GM12878 (cell line): Measurements from ENCODE around the gene FRK. TPM values are rescaled to one million over a fixed set of nuclear protein-coding genes. Genes with fewer than 3 reads are reported as not detected.

Source experiments
- ATAC-seq: fragments of 200-7000 bp; cut with Tn5 transposase; 3 replicates; pipeline ENCODE4 v1.9.1; 2020; ENCODE audit warnings: mild to moderate bottlenecking, moderate library complexity
- BruUV-seq: library from RNA; stranded (reverse); fragments of 400-500 nt; replicated peaks from 2 replicates; lab custom pipeline; 2021; lab: Mats Ljungman, UMichigan
- CTCF ChIA-PET: fragments of 300-600 bp; sonication (Branson Sonifier 250); formaldehyde crosslinking; extraction: SDS; loops from one replicate; lab custom pipeline; 2021; ENCODE audit warnings: inconsistent platforms; lab: Yijun Ruan, JAX
- POLR2A ChIA-PET: fragments of 350-600 bp; formaldehyde crosslinking; extraction: SDS; loops from one replicate; lab custom pipeline; 2021; ENCODE audit warnings: inconsistent platforms; lab: Charles Lee
- RAD21 ChIA-PET: fragments of 300-600 bp; sonication (Branson Sonifier 250); formaldehyde crosslinking; loops from one replicate; lab custom pipeline; 2023; ENCODE audit warnings: antibody characterized with exemption; ENCODE audit not compliant: unreplicated experiment; lab: Charles Lee
- SMC1A ChIA-PET: fragments of 300-600 bp; sonication (Branson Sonifier 250); formaldehyde crosslinking; loops from one replicate; lab custom pipeline; 2023; ENCODE audit not compliant: unreplicated experiment, uncharacterized antibody; lab: Charles Lee
- DNase-seq: peaks from one replicate; pipeline ENCODE4 v3.0.0-alpha.2; 2011; ENCODE audit warnings: low read depth, low spot score
- FAIRE-seq: peaks from 3 replicates; lab custom pipeline; 2011; peaks lifted over from hg19 to GRCh38; lab: Jason Lieb, UNC
- H2AFZ ChIP-seq: 2 replicates; pipeline ENCODE4 v1.6.0; 2011; ENCODE audit warnings: low read depth, low read length, control low read depth; ENCODE audit not compliant: control insufficient read depth
- H3K27ac ChIP-seq: 2 replicates; pipeline ENCODE4 v1.5.1; 2011; ENCODE audit warnings: control low read depth; ENCODE audit not compliant: control insufficient read depth, insufficient read depth
- H3K27me3 ChIP-seq, 2 experiments: replicated peaks in 1 of 2; 2 replicates each; pipeline versions ENCODE4 v1.6.0 to v1.6.1; 2011; ENCODE audit warnings: low read length in 1 of 2; ENCODE audit not compliant: control insufficient read depth in 2 of 2, insufficient read depth in 2 of 2
- H3K36me3 ChIP-seq, 2 experiments: 2 replicates each; pipeline ENCODE4 v1.5.1; 2011; ENCODE audit warnings: low read length in 1 of 2; ENCODE audit not compliant: control insufficient read depth in 2 of 2, insufficient read depth in 2 of 2
- H3K4me1 ChIP-seq: 2 replicates; pipeline ENCODE4 v1.6.1; 2011; ENCODE audit warnings: mild to moderate bottlenecking, low read length, moderate library complexity, mixed read lengths; ENCODE audit not compliant: control insufficient read depth, insufficient read depth
- H3K4me2 ChIP-seq: 2 replicates; pipeline ENCODE4 v1.6.0; 2011; ENCODE audit warnings: control low read depth; ENCODE audit not compliant: control insufficient read depth, insufficient read depth
- H3K4me3 ChIP-seq: fragments of 200-600 bp; sonication (generic); 2 replicates; pipeline ENCODE4 v1.5.1; 2016
- H3K79me2 ChIP-seq: 2 replicates; pipeline ENCODE4 v1.6.0; 2011; ENCODE audit warnings: low read length; ENCODE audit not compliant: control insufficient read depth, insufficient read depth
- H3K9ac ChIP-seq: 2 replicates; pipeline ENCODE4 v1.8.0; 2011; ENCODE audit warnings: low read length, control low read depth, mixed read lengths; ENCODE audit not compliant: control insufficient read depth, insufficient read depth
- H3K9me3 ChIP-seq: replicated peaks from 3 replicates; pipeline ENCODE4 v1.5.1; 2011; ENCODE audit warnings: mild to moderate bottlenecking, low read length; ENCODE audit not compliant: control insufficient read depth, insufficient read depth
- H4K20me1 ChIP-seq: 2 replicates; pipeline ENCODE4 v1.6.0; 2011; ENCODE audit not compliant: control insufficient read depth, insufficient read depth
- BMI1 ChIP-seq: fragments of 450-650 bp; IDR thresholded peaks from 2 replicates; pipeline ENCODE4 v1.6.1; 2016; ENCODE audit warnings: mild to moderate bottlenecking, moderate library complexity, borderline replicate concordance
- KAT2A ChIP-seq: conservative IDR thresholded peaks from 2 replicates; pipeline ENCODE4 v1.6.1; 2011; ENCODE audit warnings: low read depth, low read length; ENCODE audit not compliant: control insufficient read depth
- PAX5 ChIP-seq: IDR thresholded peaks from 2 replicates; pipeline ENCODE4 v1.6.1; 2011; ENCODE audit warnings: low read depth, low read length, borderline replicate concordance
- RAD51 ChIP-seq: fragments of 450-650 bp; IDR thresholded peaks from 2 replicates; pipeline ENCODE4 v1.6.1; 2016; ENCODE audit warnings: moderate library complexity, mild to moderate bottlenecking, inconsistent platforms
- SRF ChIP-seq, 2 experiments: IDR thresholded peaks; 2 replicates each; pipeline ENCODE4 v1.6.1; 2011; ENCODE audit warnings: low read depth in 2 of 2, low read length in 2 of 2, mild to moderate bottlenecking in 1 of 2, moderate library complexity in 1 of 2
- ZBED1 ChIP-seq: IDR thresholded peaks from 2 replicates; pipeline ENCODE4 v1.6.1; 2016; ENCODE audit warnings: borderline replicate concordance
- ZBTB4 ChIP-seq: fragments of 450-650 bp; formaldehyde crosslinking; IDR thresholded peaks from 2 replicates; pipeline ENCODE4 v1.4.0; 2022; ENCODE audit warnings: mild to moderate bottlenecking, moderate library complexity
- ZNF274 ChIP-seq: IDR thresholded peaks from one replicate; pipeline ENCODE4 v1.8.0; 2011; ENCODE audit not compliant: insufficient read length, insufficient read depth
- WGBS: methylation state at CpG from one replicate; pipeline ENCODE4 v1.1.6; 2016; ENCODE audit warnings: low lambda C conversion rate; ENCODE audit not compliant: insufficient replicate concordance, insufficient coverage; ENCODE audit errors: missing lambda C conversion rate; 5-methylcytosine and 5-hydroxymethylcytosine counted together
- in situ Hi-C: fragments of 300-500 bp; cut with MboI; formaldehyde crosslinking; loops from 9 replicates; pipeline ENCODE4 v1.14.3; 2018; ENCODE audit warnings: mixed read lengths
- intact Hi-C: fragments of 100-400 bp; cut with micrococcal nuclease; formaldehyde crosslinking; loops from one replicate; pipeline ENCODE4 v1.14.2; 2022; ENCODE audit not compliant: unreplicated experiment
- polyA plus RNA-seq, 11 experiments: library from polyadenylated mRNA; depleted of rRNA in 4 of 11; unstranded in 6 of 11; stranded (reverse) in 5 of 11; fragments of >200 nt; fragmentation: Nextera tagmentation in 4 of 11; fragmentation: Illumina TruSeq in 1 of 11; extraction: Ambion mirVana in 4 of 11; extraction: Trizol in 1 of 11; gene quantifications; 1 replicate in 1 of 11; 2 replicates in 10 of 11; pipeline versions ENCODE4 v1.2.1 to v1.2.3, GENCODE V29; 2011 to 2016; ENCODE audit warnings: inconsistent platforms in 2 of 11, missing spikeins in 2 of 11, low read depth in 1 of 11
- total RNA-seq, 4 experiments: library from RNA; depleted of rRNA in 3 of 4; stranded (reverse); fragments of >200 nt in 3 of 4; fragmentation: Illumina TruSeq in 1 of 4; extraction: Trizol in 1 of 4; gene quantifications; 2 replicates each; pipeline versions ENCODE4 v1.2.1 to v1.2.3, GENCODE V29; 2013 to 2021

Gene FRK
- total and polyA plus RNA-seq, 10 of the 15 experiments (the other 5 are each of a cell fraction or from before 2014, with no cell fraction given): 0.29 to 2.4 (median 1.2) TPM

DNA sequence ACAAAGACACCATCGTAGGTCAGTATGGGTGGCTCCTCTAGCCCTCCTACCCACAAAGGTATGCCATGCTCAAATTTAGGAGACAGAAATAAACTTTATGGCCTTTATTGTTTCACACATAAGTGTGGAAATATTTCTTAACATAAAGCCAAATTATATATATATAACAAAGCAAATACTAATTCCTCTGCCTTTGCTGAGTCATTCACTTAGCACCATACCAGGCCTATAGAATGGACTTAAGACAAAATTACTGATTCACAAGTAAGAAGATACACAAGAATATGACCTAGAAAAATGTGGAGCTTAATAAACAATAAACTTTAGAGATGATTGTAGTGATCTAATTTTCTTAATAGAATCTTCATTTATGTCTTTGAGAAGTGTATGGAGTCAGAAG lies 5.2 kb downstream of the FRK start (continued):
- no peak for TF ChIP-seq ZBTB4 (CRISPR knock-in tag)

DNA sequence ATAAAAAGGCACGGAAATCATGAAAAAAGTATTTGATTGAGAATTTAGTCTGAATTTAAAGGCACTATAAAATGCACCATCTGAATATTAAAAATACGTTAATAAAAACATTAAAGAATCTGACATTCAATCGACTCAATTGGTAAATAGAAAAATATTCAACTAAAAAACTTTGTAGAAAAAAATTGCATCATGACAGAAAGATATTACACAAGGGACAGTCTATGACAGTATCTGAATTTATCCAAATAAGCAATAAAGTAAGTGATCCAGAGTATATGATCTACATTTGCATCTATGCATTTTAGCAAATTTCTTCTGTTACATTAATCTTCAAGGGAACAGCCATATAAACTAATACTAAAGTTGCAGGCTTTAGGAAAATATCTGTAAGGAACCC lies 9.4 kb downstream of the FRK start:
- H3K27me3 ChIP-seq: no peaks in the 10 kb centered on the region
- no peaks in the 10 kb centered on the region for H3K79me2 ChIP-seq
- POLR2A ChIA-PET: interaction anchor here (1.0 kb wide), 1 partner anchor 24 kb away, joined by 3 read pairs; no protein-coding TSS in a partner anchor
- H3K9ac ChIP-seq: no peak overlapping the region
- CTCF ChIA-PET: interaction anchor here (0.9 to 2.0 kb wide), 3 partner anchors 12 to 40 kb away, joined by 3 to 6 read pairs (median 5); no protein-coding TSS in a partner anchor
- RAD21 ChIA-PET: interaction anchor here (1.1 to 1.2 kb wide), 2 partner anchors 34 to 51 kb away, joined by 3 read pairs; no protein-coding TSS in a partner anchor
- in situ Hi-C loops (no loop called here), intact Hi-C loops (no loop called here)
- no peaks in the 10 kb centered on the region for H3K36me3 ChIP-seq
- H2AFZ ChIP-seq: no peak overlapping the region
- peaks cover 7% of the 10 kb centered on the region; the same call in 1 of the 2 replicates for H3K4me1 ChIP-seq
- SMC1A ChIA-PET: interaction anchor here (1.3 to 2.8 kb wide), 3 partner anchors 9 to 23 kb away, joined by 3 to 8 read pairs (median 4); partner anchors contain the start of gene FRK
- FAIRE-seq (no peak), DNase-seq (no peak), ATAC-seq (no peak)
- peaks cover 4% of the 10 kb centered on the region; the same call in 2 of the 3 replicates for H3K9me3 ChIP-seq
- WGBS: 78% methylated on average over 3 of the region's 3 CpGs
- H3K4me2 ChIP-seq: no peak overlapping the region
- no TSS peak for BruUV-seq
- no peak overlapping the region for H3K4me3 ChIP-seq
- H4K20me1 ChIP-seq: no peaks in the 10 kb centered on the region
- TF ChIP-seq BMI1: no peak
- TF ChIP-seq ZBED1: no peak
- no peak for TF ChIP-seq PAX5
- TF ChIP-seq RAD51: no peak
- no peak for TF ChIP-seq KAT2A
- TF ChIP-seq SRF (IDR thresholded peaks at IDR 0.05; ENCODE audit: low read depth in 2 of 2, low read length in 2 of 2): no peak
- TF ChIP-seq ZNF274: no peak
- no peak overlapping the region for H3K27ac ChIP-seq
